Measurements from ENCODE around the gene TCP11L1. TPM values are rescaled to one million over a fixed set of nuclear protein-coding genes. Genes with fewer than 3 reads are reported as not detected.

TCP11L1 gene
- total RNA-seq, 1 donor from 2014 or later = 15.7 TPM

- peaks cover 67% of the 10 kb centered on the region for H3K36me3 ChIP-seq
- no peak overlapping the region for H3K4me3 ChIP-seq
- H3K9me3 ChIP-seq = no peaks in the 10 kb centered on the region
- H3K27me3 ChIP-seq = no peaks in the 10 kb centered on the region
- intact Hi-C loops (cut with DNase I) = no loop called here
- H3K4me1 ChIP-seq = no peaks in the 10 kb centered on the region
- DNase-seq (no peak), ATAC-seq (no peak)
- H3K27ac ChIP-seq = no peak overlapping the region
- no peak for TF ChIP-seq CTCF (IDR thresholded peaks at IDR 0.05)
These were observed 33.1 kb downstream of the TCP11L1 start for GRCh38 chr11:33072465-33072864.

- peaks cover 59% of the 10 kb centered on the region for H3K36me3 ChIP-seq
- no peaks in the 10 kb centered on the region for H3K4me1 ChIP-seq
- no peak overlapping the region for H3K27ac ChIP-seq
- no peaks in the 10 kb centered on the region for H3K9me3 ChIP-seq
- no peak overlapping the region for H3K4me3 ChIP-seq
- no peak for DNase-seq
- ATAC-seq = no peak
- intact Hi-C loops (cut with DNase I) = no loop called here
- H3K27me3 ChIP-seq = no peaks in the 10 kb centered on the region
- no peak for TF ChIP-seq CTCF (IDR thresholded peaks at IDR 0.05)
These were observed 44.5 kb downstream of the TCP11L1 start for GRCh38 chr11:33083918-33084317.

GRCh38 chr11:33086017-33086416 is 46.6 kb downstream of the TCP11L1 start:
- ATAC-seq (peak; percentile 55), DNase-seq (no peak)
- Histone ChIP-seq H3K36me3 (peaks cover 51% of the 10 kb centered on the region), H3K27me3 (no peaks in the 10 kb centered on the region), H3K4me3 (no peak overlapping the region), H3K9me3 (no peaks in the 10 kb centered on the region), H3K4me1 (no peaks in the 10 kb centered on the region), H3K27ac (no peak overlapping the region)
- intact Hi-C loops (cut with DNase I) = no loop called here
- TF ChIP-seq CTCF (IDR thresholded peaks at IDR 0.05) = no peak

GRCh38 chr11:33089776-33090175 is 50.4 kb downstream of the TCP11L1 start:
- DNase-seq = no peak
- Histone ChIP-seq H3K9me3 (no peaks in the 10 kb centered on the region), H3K36me3 (peaks cover 25% of the 10 kb centered on the region), H3K27ac (no peak overlapping the region), H3K27me3 (no peaks in the 10 kb centered on the region), H3K4me1 (no peaks in the 10 kb centered on the region), H3K4me3 (no peak overlapping the region)
- no peak for ATAC-seq
- TF ChIP-seq CTCF (IDR thresholded peaks at IDR 0.05) = no peak
- intact Hi-C loops (cut with DNase I) = no loop called here

- ATAC-seq (no peak), DNase-seq (no peak)
- Histone ChIP-seq H3K36me3 (peaks cover 54% of the 10 kb centered on the region), H3K4me3 (no peak overlapping the region), H3K4me1 (no peaks in the 10 kb centered on the region), H3K27me3 (no peaks in the 10 kb centered on the region), H3K27ac (no peak overlapping the region), H3K9me3 (no peaks in the 10 kb centered on the region)
- intact Hi-C loops (cut with DNase I) = no loop called here
- TF ChIP-seq CTCF (IDR thresholded peaks at IDR 0.05) = no peak
These were observed 54.8 kb downstream of the TCP11L1 start for GRCh38 chr11:33094157-33094556.

- no peak for ATAC-seq
- no peaks in the 10 kb centered on the region for H3K4me1 ChIP-seq
- peaks cover 45% of the 10 kb centered on the region for H3K36me3 ChIP-seq
- intact Hi-C loops (cut with DNase I) = no loop called here
- H3K27me3 ChIP-seq = no peaks in the 10 kb centered on the region
- no peak overlapping the region for H3K27ac ChIP-seq
- H3K4me3 ChIP-seq = no peak overlapping the region
- no peak for TF ChIP-seq CTCF (IDR thresholded peaks at IDR 0.05)
- DNase-seq = no peak
- no peaks in the 10 kb centered on the region for H3K9me3 ChIP-seq
These were observed 64.5 kb downstream of the TCP11L1 start for GRCh38 chr11:33103836-33104235.

Data from upper lobe of right lung (tissue), 1 donor.